ENCODE measurements around the gene B3GAT3. TPM values are rescaled to one million over a fixed set of nuclear protein-coding genes. Genes with fewer than 3 reads are reported as not detected.

B3GAT3 gene
- total and polyA plus RNA-seq, 2 of the 8 experiments (the other 6 are each of a cell fraction or from before 2014, with no cell fraction given): 28.0 to 39.0 TPM

- H2BK20ac ChIP-seq (ENCODE audit: low read length): no peak overlapping the region
- peak overlapping the region; percentile 72 to 95 for H3K4me2 ChIP-seq (ENCODE audit: insufficient read depth in 1 of 2, low read depth in 2 of 2, low read length in 2 of 2)
- peak overlapping the region; percentile 79; the same call in 1 of the 2 replicates for H3K27ac ChIP-seq (ENCODE audit: low read depth, low read length)
- CTCF ChIA-PET (ENCODE audit: partially characterized antibody): interaction anchor here (0.6 to 2.2 kb wide), 8 partner anchors 8 to 188 kb away, joined by 3 to 24 read pairs (median 3); partner anchors contain the start of genes EML3, ROM1 and TUT1
- TF ChIP-seq EGR1 (IDR thresholded peaks at IDR 0.05; ENCODE audit: borderline replicate concordance, low read depth, low read length): no peak
- TF ChIP-seq TAF1 (IDR thresholded peaks at IDR 0.05; ENCODE audit: low read depth, low read length): 0 out of 2 replicates have a peak, but pooled peaks have one; percentile 2
- TF ChIP-seq ASH2L (IDR thresholded peaks at IDR 0.05; ENCODE audit: low read length): peak; percentile 71
- POLR2A ChIA-PET (ENCODE audit: partially characterized antibody): interaction anchor here (0.9 to 12.3 kb wide), 22 partner anchors 9 to 249 kb away, joined by 3 to 235 read pairs (median 4); partner anchors contain the start of genes B3GAT3, C11orf98, CSKMT and EEF1G
- H4K91ac ChIP-seq (replicated peaks; ENCODE audit: insufficient read length, low read length): no peak overlapping the region
- no peak overlapping the region for H3K23ac ChIP-seq (ENCODE audit: insufficient read length)
- H3K9me3 ChIP-seq (ENCODE audit: insufficient read depth in 2 of 2, low read depth in 1 of 2, low read length in 1 of 2): no peaks in the 10 kb centered on the region
- peak overlapping the region; percentile 42 for H3K56ac ChIP-seq (replicated peaks; ENCODE audit: insufficient read length, low read depth, low read length)
- 0 out of 2 replicates have a peak overlapping the region, but pooled peaks have one; percentile 81 for H3K18ac ChIP-seq (ENCODE audit: extremely low read depth, low read length)
- peak overlapping the region; percentile 74 to 86 (median 84) for H3K4me3 ChIP-seq (ENCODE audit: extremely low read depth in 1 of 4, insufficient read depth in 2 of 4, low read depth in 3 of 4, low read length in 4 of 4)
- H3K9ac ChIP-seq (replicated peaks in 1 of 4; ENCODE audit: extremely low read depth in 1 of 4, low read depth in 3 of 4, low read length in 3 of 4): peak overlapping the region; percentile 83 to 99 (median 87)
- H2BK15ac ChIP-seq (ENCODE audit: low read length): no peak overlapping the region
- 3% methylated on average over 26 of the region's 26 CpGs; no CpG with 5 or more reads in 1 of the 2 experiments for WGBS, 2 experiments (ENCODE audit: extremely low coverage in 1 of 2, insufficient coverage in 1 of 2, insufficient read length in 1 of 2, insufficient replicate concordance in 2 of 2, low coverage in 1 of 2, low lambda C conversion rate in 2 of 2, missing lambda C conversion rate in 1 of 2)
- no peaks in the 10 kb centered on the region; the same call in 1 of the 2 replicates for H3K79me1 ChIP-seq (ENCODE audit: low read depth, low read length)
- peaks cover 4 to 11% of the 10 kb centered on the region in 2 experiments for H4K20me1 ChIP-seq (replicated peaks in 1 of 2; ENCODE audit: control insufficient read depth in 1 of 2, insufficient read depth in 2 of 2, low read length in 2 of 2)
- no peak overlapping the region for H2AK5ac ChIP-seq (ENCODE audit: low read depth, low read length)
- peaks cover 7 to 32% (median 17%) of the 10 kb centered on the region in 4 experiments for H3K4me1 ChIP-seq (replicated peaks in 1 of 4; ENCODE audit: control insufficient read depth in 3 of 4, insufficient read depth in 4 of 4, low read length in 3 of 4)
- no peak overlapping the region for H2BK5ac ChIP-seq (ENCODE audit: low read depth, low read length)
- 0 out of 2 replicates have a peak overlapping the region, but pooled peaks have one; percentile 27 for H2BK12ac ChIP-seq (ENCODE audit: low read depth, low read length)
- peak overlapping the region; percentile 95 for H4K8ac ChIP-seq (ENCODE audit: extremely low read depth, insufficient read depth, low read length)
- H4K5ac ChIP-seq (ENCODE audit: insufficient read length, low read depth, low read length): peak overlapping the region; percentile 47
- no peak overlapping the region for H3K14ac ChIP-seq (ENCODE audit: insufficient read length)
- no peak for DNase-seq (ENCODE audit: low read depth in 1 of 2, low spot score in 2 of 2)
- peaks cover 0 to 13% (median 11%) of the 10 kb centered on the region in 4 experiments; a peak in 6 of 7 replicates for H3K27me3 ChIP-seq (replicated peaks in 1 of 4; ENCODE audit: control insufficient read depth in 3 of 4, extremely low read depth in 1 of 4, insufficient read depth in 3 of 4, low read length in 3 of 4)
- no peak overlapping the region for H2BK120ac ChIP-seq (replicated peaks; ENCODE audit: low read depth, low read length)
- peaks cover 17% of the 10 kb centered on the region; the same call in 1 of the 2 replicates for H3K23me2 ChIP-seq (ENCODE audit: low read depth, low read length)
- H3K79me2 ChIP-seq (ENCODE audit: control insufficient read depth in 1 of 2, insufficient read depth in 2 of 2, low read length in 2 of 2): peaks cover 0 to 28% of the 10 kb centered on the region in 2 experiments; a peak in 2 of 4 replicates
- H2AFZ ChIP-seq (ENCODE audit: low read length): no peak overlapping the region
- peaks cover 27 to 30% (median 28%) of the 10 kb centered on the region in 4 experiments for H3K36me3 ChIP-seq (ENCODE audit: control insufficient read depth in 2 of 4, insufficient read depth in 4 of 4, low read length in 3 of 4)
- FAIRE-seq: no peak
- H3K4ac ChIP-seq (replicated peaks; ENCODE audit: insufficient read length, low read depth, low read length): no peak overlapping the region
Measured at GRCh38 chr11:62600367-62601121, 21.2 kb downstream of the B3GAT3 start.

Measured in H1 (cell line).